Activated CD4-positive, alpha-beta T cell treated with anti-CD3 and anti-CD28 coated beads, Interleukin-10, Interleukin-2, amounts not matched to agents 100 ng/mL and 50 ng/mL, durations not matched to agents 16 hours and 8 hours (primary cell): ENCODE data around the gene ADAMTSL4.
"Not testable (repeated sequence)": the region's sequence is repeated elsewhere in the genome, so short reads cannot be mapped to it uniquely, and the experiment has no call there.

ENCODE experiments used
- DNase-seq: peaks from one replicate; pipeline ENCODE4 v3.0.0-alpha.2; 2020

The ADAMTSL4 gene

DNA sequence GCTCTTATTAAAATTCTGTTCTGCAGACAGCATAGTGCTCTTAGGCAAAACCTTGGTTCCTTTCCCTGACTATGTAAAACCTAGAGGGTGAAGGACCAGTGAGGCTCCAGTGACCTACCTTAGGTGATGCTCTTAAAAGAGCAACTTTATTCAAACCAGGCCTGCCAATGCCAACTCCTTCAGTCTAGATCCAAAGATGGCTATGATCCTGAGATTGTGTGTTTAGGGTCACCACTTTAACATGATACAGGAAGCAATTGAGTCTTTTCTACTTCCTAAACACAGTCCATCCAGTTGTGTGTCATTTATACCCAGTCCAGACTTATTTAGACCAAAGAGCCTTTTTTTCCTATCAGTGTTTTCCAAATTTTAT, 19.4 kb downstream of the ADAMTSL4 start:
- no peak for DNase-seq

DNA sequence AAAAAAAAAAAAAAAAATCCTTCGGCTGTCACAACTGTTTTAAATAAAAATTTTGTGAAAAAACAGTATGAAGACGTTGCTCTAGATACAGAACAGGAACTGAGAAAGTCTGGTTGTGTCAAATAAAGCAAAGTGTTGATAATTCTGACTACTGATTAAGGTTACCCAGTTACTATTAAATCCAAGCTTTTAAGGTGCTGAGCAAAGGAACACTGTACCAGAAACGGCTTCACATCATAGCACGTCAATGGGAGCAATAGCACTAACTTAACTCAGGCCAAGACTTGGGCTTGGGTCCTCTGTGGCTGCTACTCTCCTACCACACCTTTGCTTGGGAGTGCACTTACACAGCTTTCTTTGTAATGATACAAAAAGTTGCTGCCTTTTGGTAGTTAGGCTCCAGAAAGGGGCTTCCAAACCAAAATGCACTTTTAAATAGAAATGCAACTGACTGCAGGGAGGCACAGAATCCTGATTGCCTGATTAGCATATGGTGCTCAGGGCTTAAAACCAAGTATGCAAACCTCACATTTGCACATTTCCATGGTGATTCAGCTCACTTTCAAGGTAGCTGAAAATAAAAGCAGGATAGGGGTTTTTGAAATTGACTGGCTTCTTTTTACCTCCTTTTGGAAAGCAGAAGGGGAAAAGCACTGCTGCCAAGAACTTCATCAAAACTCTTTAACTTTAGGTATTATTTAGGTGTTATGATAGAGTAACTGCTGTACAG, 23.9 kb downstream of the ADAMTSL4 start:
- no peak for DNase-seq

DNA sequence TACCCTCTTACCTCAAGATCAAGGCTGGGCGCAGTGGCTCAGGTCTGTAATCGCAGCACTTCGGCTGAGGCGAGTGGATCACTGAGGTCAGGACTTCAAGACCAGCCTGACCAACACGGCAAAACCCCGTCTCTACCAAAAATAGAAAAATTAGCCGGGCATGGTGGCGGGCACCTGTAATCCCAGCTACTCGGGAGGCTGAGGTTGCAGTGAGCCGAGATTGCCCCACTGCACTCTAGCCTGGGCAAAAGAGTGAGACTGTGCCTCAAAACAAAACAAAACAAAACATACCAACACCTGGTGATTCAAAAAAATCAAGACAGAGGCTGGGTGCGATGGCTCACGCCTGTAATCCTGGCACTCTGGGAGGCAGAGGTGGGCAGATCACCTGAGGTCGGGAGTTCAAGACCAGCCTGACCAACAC, 24.5 kb downstream of the ADAMTSL4 start:
- peak; percentile 49 for DNase-seq

DNA sequence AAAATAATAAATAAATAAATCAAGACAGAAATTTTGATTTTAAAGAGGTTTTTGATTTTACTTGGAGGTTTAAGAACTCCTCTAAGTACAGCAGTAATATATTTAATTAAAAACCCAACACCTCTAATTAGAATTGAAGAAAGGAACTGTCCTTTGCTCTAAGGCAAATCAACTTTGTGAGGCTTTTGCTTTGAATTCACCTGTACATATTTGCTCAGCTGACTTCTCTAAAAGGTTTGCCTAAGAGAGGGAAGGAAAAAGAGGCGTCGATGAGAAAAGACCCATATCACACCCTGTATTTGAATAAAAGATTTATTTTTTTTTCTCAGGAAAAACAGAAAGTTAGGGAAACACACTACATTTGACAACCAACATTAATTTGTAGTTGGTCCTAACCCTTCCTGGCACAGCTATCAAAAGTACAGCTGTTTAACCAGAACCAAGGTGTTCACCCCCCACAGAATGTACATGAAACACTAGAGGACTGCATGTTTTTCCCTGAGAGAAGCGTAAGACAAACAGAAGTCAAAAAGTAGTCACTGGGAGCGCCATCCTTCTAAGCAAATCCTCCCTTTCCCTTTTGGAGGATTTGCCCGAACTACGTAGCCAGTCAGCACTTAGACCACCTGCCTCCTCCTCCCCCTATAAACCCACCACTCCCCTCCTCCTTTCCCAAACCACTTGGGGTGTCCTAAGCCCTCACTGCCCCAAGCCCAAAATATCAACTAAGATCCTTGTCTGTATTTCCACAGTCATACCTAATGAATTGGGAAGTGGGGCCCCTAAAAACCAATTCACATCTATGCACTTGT, 25.3 kb downstream of the ADAMTSL4 start:
- no peak for DNase-seq

DNA sequence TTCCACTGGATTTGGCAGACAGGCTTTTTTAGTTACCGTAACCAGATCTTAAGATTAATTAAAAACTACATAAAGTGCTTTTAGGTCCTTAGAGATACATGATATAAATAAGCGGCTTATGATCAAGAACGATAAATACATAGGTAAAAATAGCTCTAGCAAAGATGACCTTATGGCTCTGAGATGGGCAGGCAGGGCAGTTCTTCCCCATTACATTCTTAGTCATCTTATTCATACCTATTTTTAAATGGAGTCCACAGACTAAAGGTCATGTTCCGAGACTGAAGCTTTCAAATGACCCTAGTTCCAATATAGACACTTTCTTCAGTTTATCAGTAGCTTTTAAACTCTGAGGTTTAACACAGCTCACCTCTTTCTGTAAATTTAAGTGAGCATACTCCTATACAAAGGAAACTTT, 25.9 kb downstream of the ADAMTSL4 start:
- DNase-seq = no peak

DNA sequence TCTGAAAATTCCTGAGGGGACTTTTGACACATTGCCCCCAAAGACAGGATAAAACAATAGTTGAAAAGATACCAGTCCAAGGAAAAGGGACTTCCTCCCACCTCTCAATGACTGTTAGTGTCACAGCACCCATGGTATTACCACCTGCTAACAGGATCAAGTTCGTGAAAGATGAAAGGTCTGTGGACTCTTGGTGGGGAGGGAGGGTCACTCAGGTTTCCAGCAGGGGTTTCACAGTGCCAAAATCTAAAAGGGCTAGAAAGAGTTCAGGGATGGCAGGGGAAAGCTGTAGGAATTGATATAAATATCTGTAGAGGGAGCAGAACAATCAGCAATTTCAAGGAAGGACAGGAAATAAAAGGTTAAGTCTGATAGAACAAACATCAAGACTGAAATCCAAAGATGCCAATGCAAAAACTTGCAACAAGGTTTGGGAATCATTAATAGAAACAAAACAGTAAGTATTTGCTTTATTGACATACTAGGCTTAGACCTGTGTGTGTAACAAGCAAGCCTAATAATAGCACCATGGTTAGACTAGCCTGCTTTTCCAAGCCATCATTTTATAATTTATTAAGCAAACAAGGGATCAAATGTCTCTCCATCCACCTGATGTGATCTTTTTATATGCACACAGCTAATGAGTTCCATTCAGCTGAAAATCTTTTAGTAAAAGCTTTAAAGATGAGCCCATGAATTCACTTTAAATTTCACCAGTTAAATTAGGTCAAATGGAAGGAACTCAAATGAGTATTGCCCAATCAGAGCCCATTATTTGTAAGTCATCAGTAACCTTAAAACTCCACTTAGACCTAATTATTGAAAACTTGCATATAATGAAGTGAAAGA, 26.5 kb downstream of the ADAMTSL4 start:
- no peak for DNase-seq

DNA sequence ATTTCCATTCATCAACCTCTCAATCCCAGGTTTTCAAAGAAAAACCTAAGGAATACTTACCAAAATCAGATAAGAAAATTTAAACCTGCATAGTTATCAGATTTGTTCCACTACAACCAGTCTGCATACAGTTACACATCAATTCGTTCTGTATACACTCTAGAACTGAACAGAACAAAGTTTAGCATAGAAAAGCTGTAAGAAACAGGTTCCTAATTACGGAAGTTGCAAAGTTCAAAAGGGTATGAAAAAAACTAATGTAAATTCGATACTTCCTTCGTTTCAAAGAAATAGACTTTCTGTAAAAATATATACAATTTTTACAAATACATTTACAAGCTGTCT, 27.1 kb downstream of the ADAMTSL4 start:
- no peak for DNase-seq

DNA sequence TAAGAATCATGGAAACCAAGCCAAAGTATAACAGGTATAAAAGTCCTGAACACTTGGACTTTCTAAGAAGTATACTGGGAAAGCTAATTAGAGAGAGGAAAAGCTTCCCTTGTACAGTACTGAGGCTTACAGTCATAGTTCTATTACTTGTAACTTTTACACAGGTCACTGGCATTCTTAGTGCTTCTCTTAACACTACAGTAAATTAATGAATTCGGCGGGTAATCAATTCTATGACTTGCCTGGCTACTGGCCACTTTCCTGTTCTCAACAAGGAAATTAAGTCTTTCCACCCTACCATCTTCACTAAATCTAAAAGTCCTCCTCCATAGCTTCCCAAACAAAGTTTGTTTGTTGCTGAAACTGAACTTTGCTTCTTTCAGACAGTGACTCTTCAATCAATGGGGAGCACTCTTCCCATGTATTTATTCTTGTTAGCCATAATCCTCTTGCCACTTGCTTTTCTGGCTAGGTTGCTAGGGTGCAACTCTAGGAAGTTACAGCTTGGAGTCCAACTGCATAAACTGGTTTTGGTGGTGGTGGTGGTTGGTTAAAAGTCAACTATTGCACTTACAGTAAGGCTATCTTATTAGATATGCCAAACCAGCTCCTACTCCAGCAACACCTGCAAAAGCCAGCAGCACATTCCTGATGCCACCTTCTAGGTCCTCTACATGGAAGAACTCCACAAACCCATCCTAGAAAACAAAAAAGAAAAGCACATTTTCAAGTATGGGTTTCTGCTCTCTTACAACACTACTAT, 27.8 kb downstream of the ADAMTSL4 start:
- DNase-seq = no peak

DNA sequence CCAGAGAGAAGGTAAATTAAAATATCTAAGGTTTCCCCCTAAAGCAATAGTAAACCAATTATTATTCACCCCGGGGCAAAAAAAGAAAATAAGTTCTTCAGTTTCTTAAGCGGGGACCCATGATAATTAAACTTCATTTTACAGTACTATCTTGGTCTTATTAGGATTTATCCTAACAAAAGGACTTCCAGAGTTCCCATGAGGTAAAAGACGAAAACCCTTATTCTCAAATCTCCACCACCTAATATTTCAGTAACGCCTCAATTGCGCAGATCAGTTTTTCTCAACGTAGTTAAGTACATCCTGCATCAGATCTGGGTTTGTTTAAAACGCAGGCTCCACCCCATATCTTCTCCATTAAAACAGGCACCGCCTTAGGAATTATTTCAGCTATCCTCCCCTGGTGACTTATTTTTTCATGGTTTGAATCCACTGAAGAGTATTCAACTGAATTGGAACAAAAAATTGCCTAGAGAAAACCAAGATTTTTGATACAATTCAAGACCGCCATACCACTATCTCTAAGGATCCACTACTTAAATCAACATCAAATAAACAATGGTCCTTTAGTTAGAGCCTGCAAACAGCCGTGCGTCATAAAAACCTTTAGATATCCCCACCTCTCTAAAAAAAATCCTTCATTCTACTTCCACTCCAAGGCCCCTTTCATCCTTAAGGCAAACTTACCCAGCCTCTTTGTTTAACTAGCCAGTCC, 28.5 kb downstream of the ADAMTSL4 start:
- DNase-seq = peak; percentile 38

DNA sequence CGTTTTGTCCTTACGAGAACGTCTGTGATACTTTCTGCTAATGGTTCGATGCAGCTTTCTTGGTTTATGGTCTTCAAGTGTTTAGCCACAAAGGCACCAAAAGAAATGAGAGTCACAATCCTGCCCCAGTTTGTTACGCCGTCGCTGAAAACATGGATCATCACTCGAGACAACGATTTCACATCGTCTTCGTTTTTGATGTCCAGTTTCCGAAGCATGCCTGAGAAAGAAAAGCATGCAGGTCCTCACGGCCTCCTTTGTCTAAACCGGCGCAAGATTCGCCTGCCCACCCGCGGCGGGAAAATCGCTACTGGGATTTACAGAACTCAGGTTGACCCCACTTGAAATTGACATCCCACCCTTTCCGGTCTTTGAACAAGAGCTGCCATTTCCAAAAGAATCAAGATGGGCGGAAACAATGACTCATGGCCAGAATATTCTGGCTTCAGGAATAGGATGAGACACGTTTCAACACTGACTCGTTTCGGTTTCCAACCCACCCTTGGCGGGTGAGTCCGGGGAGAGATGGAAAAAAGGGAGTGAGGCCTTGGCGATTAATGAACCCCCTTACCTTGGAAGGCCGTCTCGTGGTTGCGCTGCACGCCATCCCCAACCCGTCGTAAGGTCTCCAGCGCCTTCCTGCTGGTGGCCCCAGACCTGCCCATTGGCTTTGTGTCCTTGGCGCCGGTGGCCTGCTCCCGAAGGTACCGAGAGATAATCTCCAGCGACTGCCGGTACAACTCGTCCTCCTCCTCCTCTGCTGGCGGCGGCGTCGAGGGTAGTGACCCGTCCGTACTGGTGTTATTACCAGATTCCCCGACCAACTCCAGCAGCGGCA, 29.3 kb downstream of the ADAMTSL4 start:
- peak; percentile 70 for DNase-seq

DNA sequence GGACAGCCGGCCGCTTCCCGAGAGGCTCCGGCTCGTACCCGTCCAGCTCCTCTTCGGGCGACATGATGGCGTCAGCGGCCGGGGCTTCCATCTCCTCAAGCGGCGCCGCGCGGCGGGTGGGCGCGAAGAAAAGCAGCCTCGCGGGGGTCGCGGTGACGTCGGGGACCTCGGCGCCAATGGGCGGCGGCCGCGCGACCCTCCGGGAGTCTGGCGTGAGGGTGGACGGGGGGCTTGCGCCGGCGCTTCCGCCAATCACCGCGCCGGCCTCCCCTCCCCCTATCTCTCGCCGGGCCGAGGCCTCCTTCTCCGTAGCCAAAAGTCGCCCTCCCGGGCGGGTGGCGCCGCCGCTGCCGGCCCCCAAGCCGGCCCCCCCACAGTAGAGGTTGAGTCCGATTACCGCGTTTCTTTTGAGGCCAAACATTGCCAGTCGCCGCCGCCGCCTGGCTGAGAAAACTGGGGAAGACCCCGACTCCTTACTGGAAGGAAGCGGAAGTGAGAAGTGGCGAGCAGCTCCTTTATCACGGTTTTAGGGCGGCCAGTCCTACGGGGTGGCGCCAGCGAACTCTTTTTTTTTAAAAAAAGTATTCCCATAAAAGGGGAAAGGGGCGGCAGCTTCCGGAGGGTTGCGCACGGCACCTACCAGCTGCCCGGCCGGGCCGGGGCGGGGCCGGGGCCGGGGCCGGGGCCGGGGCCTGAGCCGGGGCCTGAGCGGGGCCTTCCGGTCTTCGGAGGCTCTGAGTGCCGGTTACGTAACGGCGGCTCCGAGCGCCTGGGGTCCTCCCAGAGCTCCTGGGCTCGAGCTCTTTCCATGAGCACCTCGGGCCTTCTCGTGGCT, 30.1 kb downstream of the ADAMTSL4 start, which contains the start of gene MCL1:
MCL1 (minus strand) TSS at position 501 of the 835 bp plus-strand sequence; CDS start at position 421, 80 bp downstream.
- peak; percentile 96 for DNase-seq

DNA sequence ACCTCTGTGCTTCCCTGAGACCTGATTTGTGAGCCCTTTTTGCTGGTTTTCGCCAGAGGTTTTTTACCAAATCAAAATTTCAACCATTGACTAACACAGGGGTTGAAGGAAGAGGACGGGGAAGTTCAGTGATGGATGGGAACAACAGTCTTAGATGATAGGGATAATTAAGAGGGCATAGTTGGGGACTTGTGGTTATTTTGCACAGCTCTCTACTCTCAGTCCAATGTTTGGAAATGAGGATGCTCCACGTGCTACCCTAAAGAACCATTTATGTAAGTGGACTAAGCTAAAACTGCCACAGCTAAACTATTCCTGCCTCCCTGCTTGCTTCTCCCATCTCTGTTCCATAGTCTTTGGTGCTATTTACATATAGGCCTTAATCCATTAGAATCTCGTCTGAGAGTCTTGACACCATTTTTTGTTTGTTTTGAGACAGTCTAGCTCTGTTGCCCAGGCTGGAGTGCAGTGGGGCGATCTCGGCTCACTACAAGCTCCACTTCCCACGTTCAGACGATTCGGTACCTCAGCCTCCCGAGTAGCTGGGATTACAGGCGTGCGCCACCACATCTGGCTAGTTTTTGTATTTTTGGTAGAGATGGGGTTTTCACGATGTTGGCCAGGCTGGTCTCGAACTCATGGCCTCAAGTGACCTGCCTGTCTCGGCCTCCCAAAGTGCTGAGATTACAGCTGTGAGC, 30.9 kb downstream of the ADAMTSL4 start:
- DNase-seq = no peak

DNA sequence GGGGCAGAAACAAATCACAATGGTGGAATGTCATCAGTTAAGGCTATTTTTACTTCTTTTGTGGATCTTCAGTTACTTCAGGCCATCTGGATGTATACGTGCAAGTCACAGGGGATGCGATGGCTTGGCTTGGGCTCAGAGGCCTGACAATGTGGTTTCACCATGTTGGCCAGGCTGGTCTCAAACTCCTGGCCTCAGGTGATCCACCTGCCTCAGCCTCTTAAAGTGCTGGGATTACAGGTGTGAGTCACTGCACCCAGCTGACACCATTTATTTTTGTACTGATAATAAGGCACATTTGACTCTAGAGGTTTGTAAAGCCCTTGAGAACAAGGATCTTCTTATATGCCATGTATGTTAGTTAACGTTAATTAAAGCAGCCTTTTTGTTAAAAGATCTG, 31.8 kb downstream of the ADAMTSL4 start:
- not testable (repeated sequence) for DNase-seq

DNA sequence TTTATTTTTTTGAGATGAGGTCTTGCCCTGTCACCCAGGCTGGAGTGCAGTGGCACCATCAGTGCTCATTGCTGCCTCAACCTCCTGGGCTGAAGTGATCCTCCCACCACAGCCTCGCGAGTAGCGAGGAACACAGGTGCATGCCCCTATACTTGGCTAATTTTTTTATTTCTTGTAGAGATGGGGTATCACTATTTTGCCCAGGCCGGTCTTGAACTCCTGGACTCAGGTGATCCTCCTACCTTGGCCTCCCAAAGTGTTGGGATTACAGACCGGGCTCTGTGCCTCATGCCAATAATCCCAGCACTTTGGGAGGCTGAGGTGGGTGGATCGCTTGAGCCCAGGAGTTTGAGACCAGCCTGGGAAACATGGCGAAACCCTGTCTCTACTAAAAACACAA, 32.2 kb downstream of the ADAMTSL4 start:
- DNase-seq = not testable (repeated sequence)

DNA sequence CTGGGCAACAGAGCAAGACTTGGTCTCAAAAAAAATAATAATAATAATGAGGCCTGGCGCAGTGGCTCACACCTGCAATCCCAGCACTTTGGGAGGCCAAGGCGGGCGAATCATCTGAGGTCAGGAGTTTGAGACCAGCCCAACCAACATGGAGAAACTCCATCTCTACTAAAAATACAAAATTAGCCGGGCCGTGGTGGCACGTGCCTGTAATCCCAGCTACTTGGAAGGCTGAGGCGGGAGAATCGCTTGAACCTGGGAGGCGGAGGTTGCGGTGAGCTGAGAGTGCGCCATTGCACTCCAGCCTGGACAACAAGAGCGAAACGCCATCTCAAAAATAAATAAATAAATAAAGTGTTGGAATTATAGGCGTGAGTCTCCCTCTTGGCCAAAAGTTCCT, 32.8 kb downstream of the ADAMTSL4 start:
- DNase-seq = not testable (repeated sequence)

DNA sequence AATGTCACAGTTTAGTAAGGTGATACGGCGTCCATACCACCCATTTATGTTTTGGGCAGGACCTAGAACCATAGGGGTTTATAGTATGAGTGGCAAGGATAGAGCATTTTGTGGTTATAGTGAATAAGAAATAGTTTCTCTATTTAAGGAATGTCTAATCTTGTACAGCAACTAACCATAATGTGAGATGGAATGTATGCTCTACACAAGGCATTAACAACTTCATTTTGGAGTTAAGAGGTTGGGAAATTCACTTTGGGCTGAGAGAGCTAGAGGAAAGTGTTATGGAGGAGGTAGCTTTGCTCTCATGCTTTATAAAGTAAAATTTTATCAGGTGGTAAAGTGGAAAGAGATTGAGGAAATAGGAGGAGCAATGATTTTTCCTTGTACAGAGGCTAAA, 33.2 kb downstream of the ADAMTSL4 start:
- DNase-seq = no peak

DNA sequence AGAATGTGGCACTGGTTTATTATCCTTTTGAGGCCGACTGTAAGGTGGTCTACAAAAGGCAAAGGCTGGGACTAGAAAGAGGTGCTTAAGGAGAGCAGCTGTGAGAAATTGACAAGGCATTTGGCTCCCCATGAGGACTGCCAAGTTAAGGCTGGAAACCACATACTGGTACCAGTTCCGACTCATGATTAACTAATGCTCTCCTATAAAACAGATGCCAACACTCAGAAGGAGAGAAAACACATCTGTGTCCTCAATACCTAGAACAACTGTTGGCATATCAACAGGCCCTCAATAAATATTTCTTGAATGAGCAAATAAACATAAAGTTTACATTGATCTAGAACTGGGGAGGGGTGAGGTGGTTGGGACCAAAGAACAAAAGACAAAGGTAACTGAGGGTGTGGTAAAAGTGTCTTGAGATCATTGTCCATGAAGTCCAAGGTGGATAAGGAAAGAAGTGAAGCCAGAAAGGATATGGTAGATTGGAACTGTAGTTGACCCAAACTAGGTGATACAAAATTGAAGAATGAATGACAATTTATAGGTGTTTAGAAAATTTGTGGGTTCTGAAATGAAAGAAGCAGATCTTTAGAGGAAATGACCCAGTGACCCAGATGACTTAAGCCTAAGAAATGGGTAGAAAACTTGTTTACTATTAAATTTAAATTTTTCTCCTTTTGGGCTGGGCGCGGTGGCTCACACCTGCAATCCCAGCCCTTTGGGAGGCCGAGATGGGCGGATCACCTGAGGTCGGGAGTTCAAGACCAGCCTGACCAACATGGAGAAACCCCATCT, 47.1 kb downstream of the ADAMTSL4 start:
- DNase-seq = no peak

DNA sequence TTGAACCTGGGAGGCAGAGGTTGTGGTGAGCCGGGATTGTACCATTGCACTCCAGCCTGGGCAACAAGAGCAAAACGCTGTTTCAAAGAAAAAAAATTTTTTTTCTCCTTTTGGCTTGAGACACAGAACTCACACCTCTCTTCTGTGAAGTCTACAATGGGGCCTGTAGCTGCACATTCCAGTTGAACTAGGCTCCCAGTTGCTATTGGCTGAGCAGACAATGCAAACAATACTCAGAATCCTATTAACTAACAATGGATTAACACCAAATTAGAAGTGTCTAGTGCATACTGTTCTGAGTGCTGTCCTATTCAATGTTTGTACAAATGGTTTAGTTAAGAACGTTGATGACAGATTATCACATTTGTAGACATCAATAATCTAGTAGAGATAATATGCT, 47.8 kb downstream of the ADAMTSL4 start:
- no peak for DNase-seq
